Hindlimb muscle (tissue), 1 donor: ENCODE measurements around the gene KCNS3. TPM values are rescaled to one million over a fixed set of nuclear protein-coding genes. Genes with fewer than 3 reads are reported as not detected.

ENCODE experiments used
- polyA plus RNA-seq: library from polyadenylated mRNA; unstranded; fragments of 120-200 nt; gene quantifications from one replicate; pipeline ENCODE4 v1.2.1, GENCODE V29; 2013; ENCODE audit not compliant: insufficient read length

Gene KCNS3
- polyA plus RNA-seq, 1 donor: 5.5 TPM

Other genes with a start within 250 kb of the KCNS3 start
- gene SMC6, start 124.9 kb upstream of the KCNS3 start, polyA plus RNA-seq: 40.3 TPM
- gene GEN1, start 124.5 kb upstream of the KCNS3 start, polyA plus RNA-seq: 14.3 TPM
- gene MSGN1, start 62.2 kb upstream of the KCNS3 start, polyA plus RNA-seq: 3.1 TPM